NCI-H1092 treated with DMSO at 0.1 percent for 48 hours (cell line): ENCODE measurements around the gene NCKAP5L.

Source experiments
- DNase-seq: peaks from one replicate; lab custom pipeline; 2025; lab: John Stamatoyannopoulos, UW

Gene NCKAP5L

DNA sequence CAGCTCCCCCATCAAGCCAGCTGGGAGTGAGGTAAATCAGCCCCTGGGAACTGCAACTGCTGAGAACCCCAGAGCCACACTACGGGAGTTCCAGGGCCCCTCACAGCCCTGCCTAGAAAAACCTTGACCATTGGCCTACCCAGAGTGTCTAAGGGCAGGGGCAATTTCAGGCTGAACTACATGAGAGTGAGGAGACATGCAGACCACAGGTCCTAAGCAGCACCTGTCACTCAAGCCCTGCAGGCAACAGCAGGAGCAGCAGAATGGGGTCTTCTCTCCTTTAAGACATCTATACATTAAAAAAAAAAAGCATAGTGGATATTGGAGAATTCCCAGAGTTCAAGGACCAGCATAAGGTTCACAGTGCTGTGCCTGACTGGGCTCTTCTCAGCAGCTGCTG, 4.9 kb downstream of the NCKAP5L start:
- no peak for DNase-seq

DNA sequence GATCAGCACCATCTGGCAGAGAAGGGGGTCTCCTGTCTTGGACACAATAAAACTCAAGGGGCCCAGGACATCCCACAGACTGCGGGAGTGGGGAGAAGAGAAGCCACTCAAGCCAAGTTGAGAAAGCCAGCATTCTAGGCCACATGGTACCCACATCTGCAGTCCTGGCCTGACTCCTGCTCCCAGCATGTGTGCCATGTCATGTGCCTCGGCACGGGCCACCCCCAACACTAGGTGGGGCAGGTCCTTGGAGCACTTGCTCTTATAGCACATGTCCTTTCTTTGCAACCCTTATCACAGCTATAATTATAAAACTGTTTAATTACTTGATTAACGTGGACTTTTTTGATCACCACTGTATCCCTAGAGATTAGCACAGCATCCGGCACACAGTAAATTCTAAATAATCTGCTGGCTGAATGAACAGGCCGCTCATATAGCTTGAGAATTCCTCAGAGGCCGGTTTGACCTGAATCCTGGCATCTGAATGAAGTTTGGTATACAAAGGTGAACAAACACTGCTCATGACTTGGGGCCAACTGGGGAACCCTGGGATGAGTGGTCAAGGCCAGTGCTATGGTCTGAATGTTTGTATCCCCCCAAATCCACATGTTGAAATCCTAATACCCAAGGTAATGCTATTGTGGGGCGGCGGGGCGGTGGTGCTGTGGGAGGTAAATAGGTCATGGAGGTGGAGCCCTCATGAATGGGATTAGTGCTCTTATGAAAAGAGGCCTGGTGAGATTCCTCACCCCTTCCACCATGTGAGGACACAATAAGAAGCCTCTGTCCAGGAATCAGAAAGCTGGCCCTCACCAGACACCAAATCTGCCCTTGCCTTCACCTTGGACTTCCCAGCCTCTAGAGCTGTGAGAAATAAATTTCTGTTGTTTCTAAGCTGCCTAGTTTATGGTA, 6.6 kb downstream of the NCKAP5L start:
- no peak for DNase-seq

- DNase-seq = no peak
Measured at GRCh38 chr12:49819786-49820185, 8.4 kb downstream of the NCKAP5L start.

DNA sequence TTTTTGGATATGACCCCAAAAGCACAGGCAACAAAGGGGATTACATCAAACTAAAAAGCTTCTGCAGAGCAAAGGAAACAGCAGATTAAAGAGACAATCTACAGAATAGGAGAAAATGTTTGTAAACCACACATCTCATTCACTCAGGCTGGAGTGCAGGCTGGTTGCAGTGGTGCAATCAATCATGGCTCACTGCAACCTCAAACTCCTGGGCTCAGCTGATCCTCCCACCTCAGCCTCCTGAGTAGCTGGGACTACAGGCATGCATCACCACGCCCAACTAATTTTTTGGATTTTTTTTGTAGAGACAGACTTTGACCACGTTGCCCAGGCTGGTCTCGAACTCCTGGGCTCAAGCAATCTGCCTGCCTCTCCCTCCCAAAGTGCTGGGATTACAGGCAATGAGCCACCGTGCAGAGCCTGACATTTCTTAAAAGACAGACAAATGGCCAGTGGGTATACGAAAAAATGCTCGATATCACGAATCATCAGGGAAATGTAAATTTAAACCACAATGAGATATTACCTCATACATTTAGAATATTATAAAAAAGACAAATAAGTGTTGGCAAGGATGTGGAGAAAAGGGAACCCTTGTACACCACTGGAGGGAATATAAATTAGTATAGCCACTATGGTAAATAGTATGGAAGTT, 9.8 kb downstream of the NCKAP5L start:
- DNase-seq = no peak

DNA sequence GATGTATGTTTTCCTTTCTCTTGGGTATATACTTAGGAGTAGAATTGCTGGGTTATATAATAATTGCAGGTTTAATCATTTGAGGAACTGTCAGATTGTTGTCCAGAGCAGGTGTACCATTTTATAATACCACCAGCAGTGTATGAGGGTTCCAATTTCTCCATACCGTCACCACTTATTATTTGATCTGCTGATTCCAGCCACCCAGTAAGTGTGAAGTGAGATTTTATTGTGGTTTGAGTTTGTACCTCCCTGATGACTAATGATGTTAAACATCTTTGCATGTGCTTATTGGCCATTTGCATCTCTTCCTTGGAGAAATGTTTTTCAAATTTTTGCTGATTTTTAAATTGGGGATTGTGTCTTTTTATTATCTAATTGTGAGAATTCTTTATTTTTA, 15.1 kb downstream of the NCKAP5L start:
- DNase-seq = no peak

GRCh38 chr12:49811961-49812401, 16.2 kb downstream of the NCKAP5L start:
- no peak for DNase-seq

DNA sequence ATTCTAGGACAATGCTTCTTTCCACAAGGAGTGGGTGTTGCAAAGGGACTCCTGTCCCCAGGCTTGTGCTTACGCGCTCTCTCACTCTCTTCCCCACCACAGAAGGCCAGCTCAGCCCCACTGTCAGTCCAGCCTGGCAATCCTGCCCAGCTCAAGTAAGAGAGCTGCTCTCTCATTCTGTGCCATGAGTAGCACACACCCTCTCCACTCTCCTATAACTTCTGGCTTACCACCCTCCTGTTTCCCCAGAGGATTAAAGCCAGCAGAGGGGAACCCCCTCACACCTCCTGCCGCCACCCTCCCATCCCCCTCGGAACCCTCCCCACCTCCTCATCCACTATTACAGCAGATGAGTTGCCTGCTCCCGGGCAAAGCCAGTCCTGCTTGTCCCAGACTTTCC, 17.1 kb downstream of the NCKAP5L start:
- no peak for DNase-seq

- DNase-seq = no peak
Measured at GRCh38 chr12:49809906-49810389, 18.3 kb downstream of the NCKAP5L start.

GRCh38 chr12:49809381-49809905, 18.8 kb downstream of the NCKAP5L start:
- no peak for DNase-seq

GRCh38 chr12:49808686-49809380, 19.4 kb downstream of the NCKAP5L start:
- DNase-seq = no peak

DNA sequence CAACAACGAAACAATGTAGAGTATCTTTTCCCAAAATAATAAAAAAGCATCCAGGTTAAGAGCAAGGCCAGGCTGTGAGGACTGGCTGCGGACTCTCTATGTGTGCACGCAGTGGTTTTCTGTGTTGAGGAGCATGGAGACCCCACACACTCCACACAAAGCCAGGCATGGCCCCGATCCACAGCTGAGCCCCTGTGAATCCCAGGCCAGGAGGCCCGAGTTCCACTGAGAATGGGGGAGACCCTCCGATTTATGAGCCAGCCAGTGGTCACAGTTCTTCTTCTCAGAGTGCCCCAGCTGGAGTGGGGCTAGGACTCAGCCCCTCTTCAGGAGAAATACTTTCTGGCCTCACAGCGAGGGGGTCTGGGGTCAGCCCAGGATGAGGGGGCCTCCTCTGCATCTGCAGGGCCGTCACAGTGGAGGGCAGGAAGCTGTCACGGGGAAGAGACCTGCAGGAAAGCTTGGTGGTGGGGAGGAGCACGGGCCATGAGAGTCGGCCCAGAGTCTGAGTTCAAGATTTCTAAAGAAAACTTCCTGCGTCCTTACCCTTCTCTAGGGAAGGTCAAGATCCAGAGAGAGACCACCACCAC, 20.1 kb downstream of the NCKAP5L start:
- DNase-seq = no peak

DNA sequence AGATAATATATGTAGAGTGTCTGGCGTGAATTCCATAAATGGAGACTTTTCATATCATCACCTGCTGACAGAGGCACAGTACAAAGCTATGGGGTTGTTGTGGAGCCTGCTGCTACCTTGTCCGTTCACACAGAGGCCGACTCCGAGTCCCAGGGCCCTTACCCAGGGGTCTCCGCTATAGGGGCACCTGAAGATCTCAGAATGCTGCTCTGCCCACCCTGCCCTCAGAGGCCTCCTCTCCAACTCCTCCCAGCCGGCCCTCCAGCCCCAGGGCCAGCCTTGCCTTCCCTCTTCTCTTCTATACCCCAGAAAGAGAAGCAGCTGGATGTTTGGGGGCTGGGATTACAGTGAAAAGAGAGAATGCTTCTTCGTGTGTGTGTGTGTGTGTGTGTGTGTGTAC, 21.3 kb downstream of the NCKAP5L start:
- no peak for DNase-seq

GRCh38 chr12:49806321-49806813, 21.8 kb downstream of the NCKAP5L start:
- DNase-seq = no peak

GRCh38 chr12:49805409-49805808, 22.8 kb downstream of the NCKAP5L start:
- DNase-seq = no peak

- DNase-seq = no peak
Measured at GRCh38 chr12:49804821-49805220, 23.4 kb downstream of the NCKAP5L start.

DNA sequence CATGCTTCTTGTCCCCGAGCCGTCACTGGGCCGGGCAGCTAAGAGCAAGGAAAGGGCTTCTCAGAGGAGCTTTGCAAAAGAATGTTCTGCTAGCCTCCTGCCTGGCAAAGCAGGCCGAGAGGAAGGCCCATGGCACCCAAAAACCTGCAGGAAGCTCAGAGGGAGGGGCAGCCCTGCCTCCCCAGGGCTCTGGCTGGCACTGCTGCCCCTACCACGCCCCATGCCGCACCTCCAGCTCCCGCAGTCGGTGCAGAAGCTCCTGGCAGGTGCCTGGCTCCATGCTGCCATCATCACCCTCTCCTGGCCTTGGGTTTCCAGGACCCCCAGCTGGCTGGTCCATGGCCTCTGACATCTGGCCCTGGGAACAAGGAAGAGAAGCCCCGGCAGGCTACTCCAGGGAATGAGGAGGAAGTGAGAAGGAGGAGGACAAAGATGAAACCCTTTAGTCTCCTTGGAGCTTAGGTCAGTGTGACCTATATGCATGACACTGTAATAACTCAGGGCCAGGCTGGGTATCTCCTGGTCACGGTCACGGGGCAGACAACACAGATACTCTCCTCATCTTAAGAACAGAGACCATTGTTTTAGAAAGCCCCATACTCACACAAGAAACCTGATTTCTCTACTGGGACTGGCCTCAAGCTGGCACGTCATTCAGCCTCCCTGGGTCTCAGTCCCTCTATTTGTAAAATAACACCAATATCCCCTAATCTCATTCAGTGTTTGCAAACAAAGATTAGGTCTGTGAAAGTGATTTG, 24.3 kb downstream of the NCKAP5L start:
- no peak for DNase-seq

- DNase-seq = no peak
Measured at GRCh38 chr12:49801141-49802063, 26.8 kb downstream of the NCKAP5L start.

DNA sequence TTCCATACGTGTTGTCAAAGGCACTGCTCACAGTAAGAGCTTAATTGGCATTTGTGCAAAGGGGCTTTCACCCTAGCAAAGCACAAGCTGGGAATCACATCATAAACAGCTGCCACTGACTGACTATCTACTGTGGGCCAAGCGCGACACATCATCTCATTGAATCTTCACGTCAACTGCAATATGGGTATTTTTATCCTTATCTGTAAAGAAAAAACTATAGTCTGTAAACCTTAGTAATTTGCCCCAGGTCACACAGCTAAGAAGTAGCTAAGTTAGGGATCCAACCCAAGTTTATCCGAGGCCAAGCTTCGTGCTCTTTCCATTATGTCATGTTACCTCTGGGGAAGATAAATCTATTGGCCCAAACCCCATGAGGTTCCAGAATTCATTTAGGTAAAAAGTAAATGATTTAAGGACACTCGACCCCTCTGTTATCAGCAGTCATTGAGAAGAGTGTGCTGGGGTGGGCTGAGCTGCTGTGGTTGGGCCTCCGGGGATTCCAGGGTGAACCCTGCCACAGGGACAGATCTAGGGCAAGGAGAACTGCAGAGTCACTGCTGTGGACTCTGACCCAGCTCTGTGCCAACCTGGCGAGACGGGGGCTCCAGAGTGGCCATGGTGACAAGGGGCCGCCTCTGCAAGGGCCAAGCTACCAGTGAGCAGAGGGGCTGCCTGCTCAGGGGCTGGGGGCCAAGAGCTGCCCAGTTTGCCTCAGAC, 27.6 kb downstream of the NCKAP5L start:
- DNase-seq = no peak

- no peak for DNase-seq
Measured at GRCh38 chr12:49798934-49799333, 29.3 kb downstream of the NCKAP5L start.
